K562 (cell line): ENCODE results near the gene RBM44.
"Not testable (repeated sequence)": the region's sequence is repeated elsewhere in the genome, so short reads cannot be mapped to it uniquely, and the experiment has no call there.

Experiments
- CTCF ChIP-seq, 3 experiments: IDR thresholded peaks in 2 of 3; conservative IDR thresholded peaks in 1 of 3; 2 replicates each; pipeline ENCODE4 v1.5.1; 2011 to 2012; ENCODE audit warnings: low read length in 3 of 3, mild to moderate bottlenecking in 3 of 3, control low read depth in 2 of 3, improper control_type of control experiment in 1 of 3, inconsistent platforms in 1 of 3, low read depth in 1 of 3, mixed read lengths in 1 of 3, moderate library complexity in 1 of 3; ENCODE audit not compliant: insufficient read depth in 2 of 3
- ELF1 ChIP-seq: fragments of 200-800 bp; sonication (Bioruptor generic); IDR thresholded peaks from 2 replicates; pipeline ENCODE4 v1.6.1; 2016; ENCODE audit warnings: missing genetic modification characterization, missing compliant biosample characterization
- HDAC6 ChIP-seq: IDR thresholded peaks from 2 replicates; pipeline ENCODE4 v1.6.1; 2012; ENCODE audit warnings: low read depth, mild to moderate bottlenecking, control low read depth, inconsistent platforms, low read length, moderate library complexity
- MED1 ChIP-seq: sonication (generic); formaldehyde crosslinking; IDR thresholded peaks from 2 replicates; pipeline ENCODE4 v1.8.1; 2023; ENCODE audit warnings: missing genetic modification reagents, borderline replicate concordance
- SP1 ChIP-seq: sonication (generic); formaldehyde crosslinking; IDR thresholded peaks from 2 replicates; pipeline ENCODE4 v1.8.1; 2022; ENCODE audit warnings: mild to moderate bottlenecking, missing genetic modification reagents
- ZNF12 ChIP-seq: sonication (generic); formaldehyde crosslinking; IDR thresholded peaks from 2 replicates; pipeline ENCODE4 v1.4.0; 2020; ENCODE audit warnings: mild to moderate bottlenecking, missing genetic modification reagents
- ZNF586 ChIP-seq: fragments of 450-650 bp; formaldehyde crosslinking; conservative IDR thresholded peaks from 2 replicates; pipeline ENCODE4 v1.4.0; 2020; ENCODE audit warnings: mild to moderate bottlenecking, moderate library complexity

GRCh38 chr2:237868074-237868473 is 69.5 kb downstream of the RBM44 start:
- not testable (repeated sequence) for TF ChIP-seq MED1 (CRISPR knock-in tag); SP1 (CRISPR knock-in tag); ZNF586; HDAC6; ZNF12 (CRISPR knock-in tag); CTCF (IDR thresholded peaks at IDR 0.05 in 2 of 3, conservative IDR thresholded peaks at IDR 0.05 in 1 of 3; ENCODE audit: insufficient read depth in 2 of 3, low read depth in 1 of 3, low read length in 3 of 3); ELF1
